HCT116 (cell line): ENCODE results near the gene C8A. TPM values are rescaled to one million over a fixed set of nuclear protein-coding genes. Genes with fewer than 3 reads are reported as not detected.

Experiments
- ATAC-seq: fragments of 200-7000 bp; cut with Tn5 transposase; 2 replicates; pipeline ENCODE4 v1.9.1; 2020; ENCODE audit warnings: mild to moderate bottlenecking, moderate library complexity
- BruUV-seq: library from RNA; stranded (reverse); fragments of 400-500 nt; replicated peaks from 2 replicates; lab custom pipeline; 2021; lab: Mats Ljungman, UMichigan
- CTCF ChIA-PET: fragments of 300-600 bp; sonication (Branson Sonifier 250); formaldehyde crosslinking; loops from one replicate; lab custom pipeline; 2021; ENCODE audit warnings: antibody characterized with exemption; lab: Charles Lee
- POLR2A ChIA-PET: fragments of 300-600, 350-600 bp; sonication (Branson Sonifier 250); formaldehyde crosslinking; loops from one replicate; lab custom pipeline; 2021; ENCODE audit warnings: antibody characterized with exemption; lab: Charles Lee
- RAD21 ChIA-PET, 2 experiments: fragments of 300-600 bp; sonication (Branson Sonifier 250); formaldehyde crosslinking; loops; one replicate each; lab custom pipeline; 2023; ENCODE audit warnings: low total read pairs in 2 of 2; ENCODE audit not compliant: uncharacterized antibody in 2 of 2, unreplicated experiment in 2 of 2, low non-redundant PET in 1 of 2; lab: Charles Lee
- DNase-seq: peaks from one replicate; pipeline ENCODE4 v3.0.0-alpha.2; 2010; ENCODE audit warnings: low read depth, low spot score
- H2AFZ ChIP-seq: fragments of 200-600 bp; shearing (Covaris generic), sonication (generic); 2 replicates; pipeline ENCODE4 v1.6.1; 2017; ENCODE audit warnings: low read depth, mixed run types, mixed read lengths, antibody characterized with exemption, low read length; ENCODE audit not compliant: poor library complexity, severe bottlenecking
- H3K27ac ChIP-seq: 2 replicates; pipeline ENCODE4 v1.5.1; 2012; ENCODE audit warnings: low read depth, low read length
- H3K27me3 ChIP-seq: fragments of 200-600 bp; sonication (generic); 2 replicates; pipeline ENCODE4 v1.6.1; 2016; ENCODE audit warnings: mixed run types, low read length, mixed read lengths; ENCODE audit not compliant: insufficient read depth
- H3K36me3 ChIP-seq, 2 experiments: fragments of 200-500 bp in 1 of 2; fragments of 200-600 bp in 1 of 2; sonication (Bioruptor generic) in 1 of 2; sonication (generic) in 1 of 2; 2 replicates each; pipeline versions ENCODE4 v1.5.1 to v1.6.1; 2014 to 2016; ENCODE audit warnings: low read length in 2 of 2, inconsistent platforms in 1 of 2, mixed read lengths in 1 of 2, mixed run types in 1 of 2; ENCODE audit not compliant: insufficient read depth in 2 of 2, control insufficient read depth in 1 of 2
- H3K4me1 ChIP-seq, 2 experiments: fragments of 200-600 bp in 1 of 2; sonication (generic) in 1 of 2; 2 replicates each; pipeline versions ENCODE4 v1.5.1 to v1.6.1; 2012 to 2017; ENCODE audit warnings: low read length in 2 of 2, inconsistent platforms in 1 of 2, mild to moderate bottlenecking in 1 of 2, mixed read lengths in 1 of 2, mixed run types in 1 of 2, moderate library complexity in 1 of 2; ENCODE audit not compliant: insufficient read depth in 2 of 2, control insufficient read depth in 1 of 2
- H3K4me2 ChIP-seq: fragments of 200-600 bp; sonication (generic); 2 replicates; pipeline ENCODE4 v1.6.1; 2017; ENCODE audit warnings: mixed run types, low read length, mixed read lengths
- H3K4me3 ChIP-seq, 2 experiments: fragments of 200-600 bp in 1 of 2; sonication (generic) in 1 of 2; replicated peaks in 1 of 2; 2 replicates each; pipeline ENCODE4 v1.5.1; 2011 to 2016; ENCODE audit warnings: low read length in 2 of 2, control low read depth in 1 of 2, low read depth in 1 of 2, mild to moderate bottlenecking in 1 of 2, mixed read lengths in 1 of 2, mixed run types in 1 of 2
- H3K79me2 ChIP-seq: fragments of 200-600 bp; sonication (generic); 2 replicates; pipeline ENCODE4 v1.6.1; 2017; ENCODE audit warnings: mild to moderate bottlenecking, mixed run types, low read length, moderate library complexity, mixed read lengths; ENCODE audit not compliant: insufficient read depth
- H3K9ac ChIP-seq: fragments of 200-600 bp; sonication (generic); 2 replicates; pipeline ENCODE4 v1.6.1; 2016; ENCODE audit warnings: low read length, mixed read lengths
- H3K9me2 ChIP-seq: fragments of 200-600 bp; sonication (generic), shearing (Covaris generic); 2 replicates; pipeline ENCODE4 v1.6.1; 2017; ENCODE audit warnings: mixed run types, mild to moderate bottlenecking, moderate library complexity; ENCODE audit not compliant: insufficient read depth
- H3K9me3 ChIP-seq, 2 experiments: fragments of 200-500 bp in 1 of 2; fragments of 200-600 bp in 1 of 2; sonication (Bioruptor generic) in 1 of 2; sonication (generic) in 1 of 2; 2 replicates each; pipeline ENCODE4 v1.6.1; 2014 to 2017; ENCODE audit warnings: low read length in 2 of 2, mixed read lengths in 2 of 2, inconsistent platforms in 1 of 2, low read depth in 1 of 2, mild to moderate bottlenecking in 1 of 2, mixed run types in 1 of 2, moderate library complexity in 1 of 2; ENCODE audit not compliant: control insufficient read depth in 1 of 2, insufficient read depth in 1 of 2
- H4K20me1 ChIP-seq: fragments of 200-600 bp; sonication (generic), shearing (Covaris generic); 2 replicates; pipeline ENCODE4 v1.6.1; 2017; ENCODE audit warnings: mixed run types, mild to moderate bottlenecking, moderate library complexity; ENCODE audit not compliant: insufficient read depth
- ATF3 ChIP-seq: IDR thresholded peaks from 2 replicates; pipeline ENCODE4 v1.6.1; 2012
- CBX3 ChIP-seq: IDR thresholded peaks from 2 replicates; pipeline ENCODE4 v1.6.1; 2012; ENCODE audit warnings: low read depth
- CEBPB ChIP-seq: IDR thresholded peaks from 2 replicates; pipeline ENCODE4 v1.6.1; 2012; ENCODE audit warnings: low read depth
- EGR1 ChIP-seq: IDR thresholded peaks from 2 replicates; pipeline ENCODE4 v1.6.1; 2012; ENCODE audit warnings: low read depth
- EZH2 ChIP-seq: fragments of 200-600 bp; sonication (generic); IDR thresholded peaks from 2 replicates; pipeline ENCODE4 v1.6.1; 2017; ENCODE audit warnings: antibody characterized with exemption, mixed run types
- JUND ChIP-seq: IDR thresholded peaks from 2 replicates; pipeline ENCODE4 v1.6.1; 2012
- MAX ChIP-seq: IDR thresholded peaks from 2 replicates; pipeline ENCODE4 v1.6.1; 2012
- POLR2A ChIP-seq: IDR thresholded peaks from 2 replicates; pipeline ENCODE4 v1.7.0; 2011; ENCODE audit warnings: borderline replicate concordance; ENCODE audit not compliant: insufficient read depth, insufficient read length; ENCODE audit errors: extremely low read depth
- POLR2AphosphoS5 ChIP-seq: IDR thresholded peaks from 2 replicates; pipeline ENCODE4 v1.6.1; 2011; ENCODE audit warnings: mild to moderate bottlenecking, low read depth, low read length, moderate library complexity
- REST ChIP-seq: IDR thresholded peaks from 2 replicates; pipeline ENCODE4 v1.6.1; 2012; ENCODE audit warnings: low read depth
- SIN3A ChIP-seq: IDR thresholded peaks from 2 replicates; pipeline ENCODE4 v1.6.1; 2012; ENCODE audit warnings: low read depth
- SRF ChIP-seq: IDR thresholded peaks from 2 replicates; pipeline ENCODE4 v1.6.1; 2012; ENCODE audit warnings: low read depth
- YY1 ChIP-seq: IDR thresholded peaks from 2 replicates; pipeline ENCODE4 v1.6.1; 2011; ENCODE audit warnings: low read length, low read depth, moderate library complexity, mild to moderate bottlenecking; ENCODE audit not compliant: insufficient replicate concordance; ENCODE audit errors: extremely low read depth
- ZFX ChIP-seq: fragments of 450-650 bp; IDR thresholded peaks from 2 replicates; pipeline ENCODE4 v1.6.1; 2017
- ZNF274 ChIP-seq: fragments of 200-500 bp; sonication (Bioruptor generic); IDR thresholded peaks from 2 replicates; pipeline ENCODE4 v1.6.1; 2014; ENCODE audit warnings: mild to moderate bottlenecking, low read depth, low read length, inconsistent platforms
- intact Hi-C: fragments of 100-400 bp; cut with micrococcal nuclease; formaldehyde crosslinking; loops from 2 replicates; pipeline ENCODE4 v1.10.0; 2022
- total RNA-seq: library from RNA; stranded (reverse); gene quantifications from one replicate; pipeline ENCODE4 v1.2.1, GENCODE V29; 2021; ENCODE audit not compliant: unreplicated experiment
- TF ChIP-seq, protein P1 (sequence below): IDR thresholded peaks from 2 replicates; pipeline ENCODE4 v1.6.1; 2011; ENCODE audit warnings: mild to moderate bottlenecking, low read length, moderate library complexity; ENCODE audit not compliant: insufficient replicate concordance; ENCODE audit errors: extremely low read depth

The C8A gene
- total RNA-seq, 1 experiment from 2014 or later = 0.10 TPM

- H4K20me1 ChIP-seq = no peaks in the 10 kb centered on the region
- H3K27me3 ChIP-seq = no peaks in the 10 kb centered on the region; the same call in none of the 2 replicates
- no TSS peak for BruUV-seq
- no peak overlapping the region for H3K27ac ChIP-seq
- intact Hi-C loops = no loop called here
- DNase-seq = no peak
- no peak overlapping the region for H3K4me2 ChIP-seq
- no peak for ATAC-seq
- H3K36me3 ChIP-seq = no peaks in the 10 kb centered on the region
- H3K9me3 ChIP-seq = no peaks in the 10 kb centered on the region
- H2AFZ ChIP-seq = no peak overlapping the region
- RAD21 ChIA-PET = no interaction called here
- no peaks in the 10 kb centered on the region for H3K9me2 ChIP-seq
- H3K9ac ChIP-seq = no peak overlapping the region
- no peaks in the 10 kb centered on the region for H3K79me2 ChIP-seq
- H3K4me1 ChIP-seq = no peaks in the 10 kb centered on the region
- POLR2A ChIA-PET = no interaction called here
- no peak overlapping the region for H3K4me3 ChIP-seq
- CTCF ChIA-PET = no interaction called here
- TF ChIP-seq POLR2A = no peak
Measured at GRCh38 chr1:56933606-56934005, 79.0 kb downstream of the C8A start.

DNA sequence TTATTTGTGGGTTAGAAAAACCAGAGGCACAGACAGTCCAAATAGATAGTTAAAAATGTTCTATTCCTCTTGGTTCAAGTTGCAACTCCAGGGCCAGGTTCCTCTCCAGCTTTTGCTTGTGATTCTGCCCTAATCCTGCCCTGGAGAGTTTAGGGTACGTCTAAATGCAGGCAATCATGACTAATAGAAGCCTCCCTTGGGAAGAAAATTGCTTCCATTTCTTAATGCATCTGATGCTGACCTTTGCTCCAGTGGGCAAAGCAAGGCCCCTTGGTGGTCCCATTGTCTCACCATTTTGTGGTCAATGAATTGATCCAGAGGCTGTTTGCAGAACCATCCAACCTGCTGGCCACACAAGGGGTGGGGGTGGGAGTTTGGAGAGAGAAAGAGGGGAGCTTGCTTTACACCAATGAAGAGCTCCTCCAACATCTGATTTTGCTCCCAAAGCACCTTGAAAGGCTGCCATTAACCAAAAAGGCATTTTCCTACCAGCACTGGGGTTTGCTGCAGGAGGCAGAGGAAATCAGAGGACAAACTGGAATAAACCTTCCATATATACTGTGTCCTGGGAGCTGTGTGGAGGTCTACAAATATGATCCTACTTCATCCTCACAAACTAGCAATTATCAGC, 79.9 kb downstream of the C8A start:
- ChIA-PET RAD21 (no interaction called here), POLR2A (no interaction called here), CTCF (no interaction called here)
- Histone ChIP-seq H3K4me3 (no peak overlapping the region), H3K27ac (no peak overlapping the region), H3K27me3 (no peaks in the 10 kb centered on the region; the same call in none of the 2 replicates), H2AFZ (no peak overlapping the region), H3K4me2 (no peak overlapping the region), H3K9me3 (no peaks in the 10 kb centered on the region), H3K9ac (no peak overlapping the region), H3K79me2 (no peaks in the 10 kb centered on the region), H3K36me3 (no peaks in the 10 kb centered on the region), H3K4me1 (no peaks in the 10 kb centered on the region), H3K9me2 (no peaks in the 10 kb centered on the region), H4K20me1 (no peaks in the 10 kb centered on the region)
- intact Hi-C loops = no loop called here
- BruUV-seq = no TSS peak
- DNase-seq (no peak), ATAC-seq (no peak)
- no peak for TF ChIP-seq EGR1
- TF ChIP-seq SRF = no peak
- no peak for TF ChIP-seq MAX
- no peak for TF ChIP-seq ATF3
- no peak for TF ChIP-seq JUND
- TF ChIP-seq CEBPB = no peak
- no peak for TF ChIP-seq CBX3
- TF ChIP-seq REST = no peak
- TF ChIP-seq SIN3A = no peak
- TF ChIP-seq POLR2AphosphoS5 = no peak
- no peak for TF ChIP-seq POLR2A
- TF ChIP-seq ZNF274 = no peak
- TF ChIP-seq ZFX = no peak
- TF ChIP-seq YY1 = no peak
- no peak for TF ChIP-seq EZH2
- TF ChIP-seq, protein P1, sequence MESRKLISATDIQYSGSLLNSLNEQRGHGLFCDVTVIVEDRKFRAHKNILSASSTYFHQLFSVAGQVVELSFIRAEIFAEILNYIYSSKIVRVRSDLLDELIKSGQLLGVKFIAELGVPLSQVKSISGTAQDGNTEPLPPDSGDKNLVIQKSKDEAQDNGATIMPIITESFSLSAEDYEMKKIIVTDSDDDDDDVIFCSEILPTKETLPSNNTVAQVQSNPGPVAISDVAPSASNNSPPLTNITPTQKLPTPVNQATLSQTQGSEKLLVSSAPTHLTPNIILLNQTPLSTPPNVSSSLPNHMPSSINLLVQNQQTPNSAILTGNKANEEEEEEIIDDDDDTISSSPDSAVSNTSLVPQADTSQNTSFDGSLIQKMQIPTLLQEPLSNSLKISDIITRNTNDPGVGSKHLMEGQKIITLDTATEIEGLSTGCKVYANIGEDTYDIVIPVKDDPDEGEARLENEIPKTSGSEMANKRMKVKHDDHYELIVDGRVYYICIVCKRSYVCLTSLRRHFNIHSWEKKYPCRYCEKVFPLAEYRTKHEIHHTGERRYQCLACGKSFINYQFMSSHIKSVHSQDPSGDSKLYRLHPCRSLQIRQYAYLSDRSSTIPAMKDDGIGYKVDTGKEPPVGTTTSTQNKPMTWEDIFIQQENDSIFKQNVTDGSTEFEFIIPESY = no peak
